ENCODE data around the gene ORAI2.

DNA sequence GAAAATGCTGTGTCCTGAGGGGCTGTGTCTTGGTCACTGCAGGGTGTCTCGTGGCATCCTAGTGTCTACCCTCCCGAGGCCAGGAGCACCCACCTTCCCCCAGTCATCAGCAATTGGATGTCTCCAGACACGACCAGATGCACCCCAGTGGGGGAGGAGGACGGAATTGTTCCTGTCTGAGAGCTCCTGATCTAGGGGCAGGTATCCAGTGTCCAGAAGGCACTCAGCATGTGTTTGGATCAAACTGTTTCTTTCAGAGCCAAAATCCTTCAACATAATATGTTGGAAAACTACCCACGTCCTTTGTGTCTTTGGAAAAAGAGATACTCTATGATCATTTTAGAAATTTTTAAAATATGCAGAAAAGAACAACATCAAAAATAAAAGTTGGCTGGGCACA lies 20.3 kb upstream of the ORAI2 start:
- TF ChIP-seq, protein P1, sequence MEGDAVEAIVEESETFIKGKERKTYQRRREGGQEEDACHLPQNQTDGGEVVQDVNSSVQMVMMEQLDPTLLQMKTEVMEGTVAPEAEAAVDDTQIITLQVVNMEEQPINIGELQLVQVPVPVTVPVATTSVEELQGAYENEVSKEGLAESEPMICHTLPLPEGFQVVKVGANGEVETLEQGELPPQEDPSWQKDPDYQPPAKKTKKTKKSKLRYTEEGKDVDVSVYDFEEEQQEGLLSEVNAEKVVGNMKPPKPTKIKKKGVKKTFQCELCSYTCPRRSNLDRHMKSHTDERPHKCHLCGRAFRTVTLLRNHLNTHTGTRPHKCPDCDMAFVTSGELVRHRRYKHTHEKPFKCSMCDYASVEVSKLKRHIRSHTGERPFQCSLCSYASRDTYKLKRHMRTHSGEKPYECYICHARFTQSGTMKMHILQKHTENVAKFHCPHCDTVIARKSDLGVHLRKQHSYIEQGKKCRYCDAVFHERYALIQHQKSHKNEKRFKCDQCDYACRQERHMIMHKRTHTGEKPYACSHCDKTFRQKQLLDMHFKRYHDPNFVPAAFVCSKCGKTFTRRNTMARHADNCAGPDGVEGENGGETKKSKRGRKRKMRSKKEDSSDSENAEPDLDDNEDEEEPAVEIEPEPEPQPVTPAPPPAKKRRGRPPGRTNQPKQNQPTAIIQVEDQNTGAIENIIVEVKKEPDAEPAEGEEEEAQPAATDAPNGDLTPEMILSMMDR (IDR thresholded peaks at IDR 0.05), result no peak
- TF ChIP-seq EP300 (IDR thresholded peaks at IDR 0.05), result no peak

All from tibial nerve (tissue), 4 donors.